RPMI7951 (cell line): ENCODE data around the gene TSPO. TPM values are rescaled to one million over a fixed set of nuclear protein-coding genes. Genes with fewer than 3 reads are reported as not detected.

Experiments used
- DNase-seq: peaks from one replicate; pipeline ENCODE4 v3.0.0-alpha.2; 2012; ENCODE audit warnings: low read depth
- total RNA-seq: library from RNA; depleted of rRNA; stranded (reverse); fragments of >200 nt; shearing (Covaris generic); gene quantifications from 2 replicates; pipeline ENCODE4 v1.2.3, GENCODE V29; 2014

Gene TSPO
- total RNA-seq, 1 experiment from 2014 or later = 285 TPM

GRCh38 chr22:43179146-43179910, 28.0 kb downstream of the TSPO start:
- DNase-seq = no peak

- DNase-seq = no peak
These were observed 28.5 kb downstream of the TSPO start for GRCh38 chr22:43179911-43180195.

DNA sequence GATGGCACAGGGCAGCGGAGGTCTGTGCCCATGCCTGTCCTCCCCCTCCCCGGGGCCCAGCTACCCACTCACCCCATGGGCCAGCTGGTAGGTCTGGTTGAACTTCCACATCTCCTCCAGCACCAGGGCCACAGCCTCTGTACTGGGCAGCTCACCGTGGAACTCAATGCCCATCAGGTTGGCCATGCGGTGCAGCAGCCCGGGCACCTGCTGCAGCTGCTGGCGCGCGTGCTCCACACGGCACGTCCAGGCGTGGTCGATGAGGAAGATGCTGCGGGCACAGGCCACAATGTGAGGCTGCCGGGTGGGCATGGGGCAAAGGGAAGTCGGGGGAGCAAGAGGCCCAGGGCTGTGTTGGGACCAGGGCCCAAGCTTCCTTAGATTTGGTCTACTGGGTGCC, 29.3 kb downstream of the TSPO start:
- DNase-seq = no peak

GRCh38 chr22:43181321-43182076, 30.1 kb downstream of the TSPO start:
- no peak for DNase-seq

- DNase-seq = no peak
These were observed 30.8 kb downstream of the TSPO start for GRCh38 chr22:43182118-43182517.

GRCh38 chr22:43182726-43183125, 31.4 kb downstream of the TSPO start:
- DNase-seq = no peak

- DNase-seq = peak; percentile 17
These were observed 32.3 kb downstream of the TSPO start for GRCh38 chr22:43183496-43184277.

- peak; percentile 22 for DNase-seq
These were observed 34.5 kb downstream of the TSPO start for GRCh38 chr22:43185860-43186261.

- DNase-seq = peak; percentile 36
These were observed 35.2 kb downstream of the TSPO start, which contains the start of gene TTLL12 for GRCh38 chr22:43186272-43187170. Gene TTLL12, minus strand, starts transcription at chr22:43187134. Its CDS starts 65 bp downstream, at chr22:43187069.

- peak; percentile 90 for DNase-seq
These were observed 36.1 kb downstream of the TSPO start for GRCh38 chr22:43187171-43188099.

- no peak for DNase-seq
These were observed 37.6 kb downstream of the TSPO start for GRCh38 chr22:43188829-43189545.

GRCh38 chr22:43191831-43192230, 40.5 kb downstream of the TSPO start:
- no peak for DNase-seq

DNA sequence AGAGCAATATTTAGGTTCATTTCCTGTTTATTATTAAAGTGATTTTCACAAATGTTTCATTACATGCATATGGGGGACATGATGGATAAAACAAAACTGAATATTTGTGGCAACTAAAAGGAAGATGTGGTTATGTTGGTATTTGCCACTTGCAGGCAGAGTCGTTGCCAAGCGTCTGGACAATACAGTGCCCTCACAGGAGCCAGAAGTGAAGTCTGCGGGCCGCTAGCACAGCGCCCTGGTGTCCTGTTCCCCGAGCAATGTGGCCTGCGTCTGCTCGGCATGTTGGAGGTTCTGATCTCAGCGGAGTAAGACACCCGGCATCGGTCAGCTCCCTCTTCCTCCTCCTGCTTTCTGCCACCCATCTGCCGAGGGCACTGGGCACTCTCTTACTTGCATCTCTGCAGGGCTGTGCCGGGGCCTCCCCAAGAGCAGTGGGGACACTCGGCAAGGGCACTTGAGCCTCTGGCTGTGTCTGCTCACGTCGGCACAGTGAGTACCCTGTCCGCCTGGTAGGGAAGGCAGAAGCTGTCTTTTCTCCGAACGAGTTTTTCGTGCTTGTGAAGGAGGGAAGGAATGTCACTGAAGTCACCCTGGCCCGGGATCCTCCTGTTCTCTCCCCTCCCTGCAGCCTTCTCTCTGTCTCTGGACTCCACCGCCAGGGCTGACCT, 46.0 kb downstream of the TSPO start:
- peak; percentile 86 for DNase-seq

DNA sequence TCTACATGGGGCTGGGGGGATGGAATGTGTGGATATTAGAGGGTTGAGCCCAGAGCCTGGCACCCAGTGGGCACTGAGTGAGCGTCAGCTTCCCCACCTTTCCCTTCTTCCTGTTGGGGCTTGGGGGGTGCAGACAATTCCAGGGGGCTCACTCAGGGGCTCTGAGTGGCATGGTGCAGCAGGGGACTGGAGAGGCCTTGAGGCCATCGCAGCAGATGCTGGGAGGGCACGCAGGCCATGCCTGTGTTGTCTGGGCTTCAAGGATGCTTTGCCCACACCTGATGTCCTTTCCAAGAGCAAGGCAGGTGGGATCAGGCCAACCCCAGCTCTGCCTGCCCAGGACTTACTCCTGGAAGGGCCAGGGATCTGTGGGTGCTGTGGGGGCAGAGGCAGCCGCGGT, 46.8 kb downstream of the TSPO start:
- DNase-seq = no peak

DNA sequence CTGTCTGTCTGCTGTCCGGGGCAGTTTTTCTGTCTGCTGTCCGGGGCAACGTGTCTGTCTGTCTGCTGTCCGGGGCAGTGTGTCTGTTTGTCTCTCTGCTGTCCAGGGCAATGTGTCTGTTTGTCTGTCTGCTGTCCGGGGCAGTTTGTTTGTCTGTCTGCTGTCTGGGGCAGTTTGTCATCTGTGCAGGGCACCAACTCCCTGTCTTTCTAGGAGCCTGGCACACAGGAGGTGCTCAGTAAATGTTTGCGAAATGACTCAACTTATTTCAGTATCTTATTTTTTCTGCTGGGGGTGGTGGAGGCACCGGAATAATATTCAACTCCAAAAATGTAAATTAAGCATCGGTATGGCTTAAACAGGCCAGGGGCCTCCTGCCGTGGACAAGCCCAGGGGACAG, 47.6 kb downstream of the TSPO start:
- no peak for DNase-seq

- DNase-seq = no peak
These were observed 48.2 kb downstream of the TSPO start for GRCh38 chr22:43199541-43199940.

DNA sequence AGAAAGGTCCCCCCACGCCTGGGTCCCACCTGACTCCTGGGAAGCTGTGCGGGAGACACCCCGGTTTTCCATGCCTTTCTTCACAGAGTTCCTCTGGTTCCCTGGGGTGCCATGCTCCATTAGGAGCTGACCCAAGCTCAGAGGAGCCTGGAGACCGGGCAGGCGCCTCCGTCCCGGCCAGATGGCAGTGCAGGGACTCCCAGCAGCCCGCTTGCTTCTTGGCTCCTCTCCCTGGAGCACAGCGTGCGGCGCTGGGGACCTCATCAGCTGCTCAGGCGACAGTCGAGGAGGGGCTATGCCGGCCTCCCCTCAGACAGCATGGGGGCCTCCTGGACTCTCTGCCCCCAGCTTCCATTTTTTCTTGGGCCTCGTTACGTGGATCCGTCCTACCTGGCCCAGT, 48.7 kb downstream of the TSPO start:
- DNase-seq = no peak

DNA sequence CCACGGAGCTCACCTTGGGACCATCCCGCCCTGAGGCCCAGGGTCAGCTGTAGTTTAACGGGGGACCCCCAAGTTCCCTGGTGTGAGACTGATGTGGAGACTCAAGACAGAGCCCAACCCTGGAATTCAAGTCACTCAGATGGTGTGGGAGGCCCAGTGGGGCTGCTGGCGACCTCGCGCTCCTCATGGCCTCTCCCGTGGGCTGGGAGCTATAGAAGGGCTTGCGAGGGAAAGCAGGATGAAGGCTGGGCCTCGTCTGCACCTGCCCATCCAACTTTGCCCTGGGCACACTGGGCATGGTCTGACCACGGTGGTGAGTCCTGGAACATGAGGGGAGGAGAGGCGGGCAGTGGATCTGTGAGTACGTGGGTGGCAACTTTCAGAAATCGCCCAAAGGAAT, 49.2 kb downstream of the TSPO start:
- DNase-seq = no peak
